Adipose tissue (tissue), 3 donors: ENCODE data around the gene SGIP1. TPM values are rescaled to one million over a fixed set of nuclear protein-coding genes. Genes with fewer than 3 reads are reported as not detected.
"Not testable (repeated sequence)": the region's sequence is repeated elsewhere in the genome, so short reads cannot be mapped to it uniquely, and the experiment has no call there.

Source experiments
- H3K27ac ChIP-seq: one replicate; pipeline ENCODE4 v1.5.1; 2013; ENCODE audit warnings: low read depth, low read length
- WGBS, 3 donors: extraction: QIAGEN DNeasy Blood & Tissue Kit; methylation state at CpG; one replicate each; pipeline ENCODE4 v1.1.7; 2013; 5-methylcytosine and 5-hydroxymethylcytosine counted together
- polyA plus RNA-seq, 3 donors: library from polyadenylated mRNA; stranded (reverse); fragments of 200-250 nt; gene quantifications; one replicate each; pipeline ENCODE4 v1.2.3, GENCODE V29; 2013
- donor health status: healthy with polysubstance abuse.
- donor health status: Bipolar disorder and iron deficiency.
- donor health status: healthy.

The SGIP1 gene
- polyA plus RNA-seq, 3 donors, result 0.24 to 2.5 (median 2.1) TPM

DNA sequence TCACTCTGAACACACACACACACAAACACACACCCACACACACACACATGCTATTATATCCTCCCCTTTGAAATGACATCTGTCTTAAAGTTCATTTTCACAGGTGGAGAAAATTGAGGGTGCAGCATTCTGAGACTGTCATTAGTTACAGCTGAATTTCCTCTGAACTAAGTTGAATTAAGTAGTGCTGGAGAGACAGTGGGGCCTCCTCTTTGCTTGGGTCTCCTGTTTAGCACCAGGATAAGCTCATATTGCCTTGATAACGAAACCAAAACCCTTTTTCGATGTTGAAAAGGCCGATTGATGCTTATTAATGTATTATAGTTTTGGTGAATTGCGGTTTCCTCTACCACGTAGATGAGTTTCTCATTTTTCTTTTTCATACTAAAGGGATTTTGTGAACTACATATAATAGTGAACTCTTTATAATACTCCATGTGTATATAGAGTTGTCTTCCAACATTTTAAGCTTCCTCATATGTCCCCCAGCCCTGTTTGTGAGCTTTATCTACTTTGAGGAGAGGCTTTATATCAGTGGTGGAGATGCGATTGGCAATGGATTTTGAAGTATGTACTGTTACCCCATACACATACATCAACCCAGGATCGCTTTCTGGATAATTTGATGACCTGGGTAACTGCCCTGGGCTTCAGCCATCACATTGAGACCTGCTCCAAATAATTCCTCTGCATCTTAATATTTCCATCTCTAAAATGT lies 235.7 kb downstream of the SGIP1 start:
- WGBS, 3 donors, result 78 to 92% (median 92%) methylated on average over 7 of the region's 7 CpGs
- no peak overlapping the region for H3K27ac ChIP-seq

GRCh38 chr1:66770240-66770639 lies 236.3 kb downstream of the SGIP1 start:
- H3K27ac ChIP-seq, result no peak overlapping the region
- 95 to 99% (median 95%) methylated on average over 2 of the region's 2 CpGs for WGBS, 3 donors

- H3K27ac ChIP-seq, result no peak overlapping the region
- 77 to 92% (median 92%) methylated on average over 4 of the region's 4 CpGs for WGBS, 3 donors
These were observed 236.7 kb downstream of the SGIP1 start for GRCh38 chr1:66770694-66771093.

DNA sequence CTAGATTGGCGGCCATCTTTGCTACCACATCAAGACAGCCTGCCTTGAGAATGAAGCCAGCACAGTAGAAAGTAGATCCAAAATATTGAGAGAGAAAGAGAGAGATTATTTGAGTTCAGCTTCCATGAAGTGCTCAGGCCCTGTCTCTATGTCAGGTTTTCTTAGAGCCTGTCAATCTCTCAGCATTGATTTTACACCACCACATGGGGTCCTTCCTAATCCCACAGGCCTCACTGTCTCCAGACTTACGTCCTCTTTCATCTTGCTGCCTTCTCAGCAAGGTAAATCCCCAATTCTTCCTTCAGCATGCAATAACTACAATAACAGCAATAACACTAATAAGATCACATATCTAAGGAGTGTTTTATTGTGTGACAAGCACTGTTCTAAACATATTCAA lies 239.3 kb downstream of the SGIP1 start:
- H3K27ac ChIP-seq, result no peak overlapping the region
- 90 to 98% (median 96%) methylated on average over 2 of the region's 2 CpGs for WGBS, 3 donors

DNA sequence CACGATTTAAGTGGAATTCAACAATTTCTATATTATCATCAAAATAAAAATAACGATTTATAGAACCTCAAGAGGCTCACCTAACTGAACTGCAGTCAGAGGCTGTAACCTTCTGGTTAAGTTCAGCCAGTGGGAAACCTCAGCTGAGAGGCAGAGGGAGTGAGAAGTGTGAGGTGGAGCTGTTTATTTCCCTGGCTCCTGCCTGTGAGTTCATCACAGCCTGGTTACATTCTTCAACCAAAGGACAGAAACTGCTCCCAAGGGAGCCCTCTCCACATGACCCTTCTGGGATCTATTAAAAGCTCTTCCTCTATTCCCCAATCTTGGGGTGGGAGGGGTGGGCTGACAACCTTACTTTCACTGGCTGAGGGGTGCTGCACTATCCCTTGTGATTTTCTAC lies 240.5 kb downstream of the SGIP1 start:
- no peak overlapping the region for H3K27ac ChIP-seq
- WGBS, 3 donors, result 56 to 82% (median 79%) methylated on average over 2 of the region's 2 CpGs

DNA sequence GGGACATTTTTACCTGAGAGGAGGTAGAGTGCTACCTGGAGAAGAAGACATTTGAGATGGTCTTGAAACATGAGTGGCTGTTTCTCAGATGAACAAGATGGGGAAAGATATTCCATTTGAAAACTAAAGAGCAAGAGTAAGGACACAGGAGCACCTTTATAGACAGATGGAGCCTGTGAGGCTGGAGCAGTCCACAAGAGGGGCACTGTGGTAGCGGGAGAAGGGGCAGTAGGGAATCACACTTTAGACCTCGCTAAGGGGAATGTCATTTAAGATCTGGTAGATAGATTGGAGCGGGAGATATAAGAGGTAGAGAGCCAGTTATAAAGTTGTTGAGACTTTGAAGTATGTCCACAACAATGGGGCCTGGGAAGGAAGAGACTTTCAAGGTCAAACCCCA lies 241.7 kb downstream of the SGIP1 start:
- H3K27ac ChIP-seq, result no peak overlapping the region
- 85 to 92% (median 90%) methylated on average over 3 of the region's 3 CpGs for WGBS, 3 donors

DNA sequence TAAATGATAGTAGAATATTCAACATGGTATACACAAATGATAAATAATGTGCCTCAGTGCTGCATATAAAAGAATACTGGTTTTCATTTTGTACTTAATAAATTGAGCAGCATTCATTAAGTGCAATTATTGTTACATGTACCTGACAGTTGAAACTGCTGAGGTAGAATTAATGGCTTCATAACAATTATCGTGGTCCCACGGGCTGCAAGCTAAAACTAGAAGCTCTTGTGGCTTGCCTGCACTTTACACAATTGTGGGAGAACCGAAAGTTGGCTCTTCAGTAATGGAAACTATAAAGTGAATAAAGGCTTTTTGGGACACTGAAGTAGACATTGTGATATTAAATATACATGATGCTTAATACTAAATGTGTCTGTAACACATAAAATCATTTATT lies 243.9 kb downstream of the SGIP1 start:
- H3K27ac ChIP-seq, result no peak overlapping the region
- 65 to 74% (median 69%) methylated on average over 3 of the region's 3 CpGs for WGBS, 3 donors

GRCh38 chr1:66778266-66778665 lies 244.3 kb downstream of the SGIP1 start:
- 64 to 74% (median 68%) methylated on average over 4 of the region's 4 CpGs for WGBS, 3 donors
- no peak overlapping the region for H3K27ac ChIP-seq

DNA sequence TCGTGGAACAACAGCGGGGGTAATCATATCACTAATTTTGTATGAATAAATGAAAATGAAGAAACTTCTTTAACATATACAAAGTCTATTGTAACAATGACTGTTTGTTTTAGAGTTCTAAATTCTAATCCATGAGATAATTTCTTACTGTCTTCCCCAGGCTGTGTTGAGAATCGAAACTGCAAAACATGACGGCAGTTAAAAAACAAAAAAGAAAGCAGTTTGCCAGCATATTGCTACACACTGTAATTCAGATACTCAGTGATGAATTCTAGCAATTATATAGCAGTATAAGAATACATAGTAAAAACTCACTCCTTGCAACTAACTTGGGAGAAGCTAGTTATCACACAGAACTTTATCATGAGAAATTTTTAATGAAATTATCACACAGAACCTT lies 245.0 kb downstream of the SGIP1 start:
- WGBS, 3 donors, result 77 to 82% (median 81%) methylated on average over 4 of the region's 4 CpGs
- no peak overlapping the region for H3K27ac ChIP-seq

GRCh38 chr1:66779475-66780078 lies 245.6 kb downstream of the SGIP1 start:
- 59 to 88% (median 78%) methylated on average over 2 of the region's 2 CpGs for WGBS, 3 donors
- no peak overlapping the region for H3K27ac ChIP-seq

GRCh38 chr1:66785800-66786199 lies 251.8 kb downstream of the SGIP1 start:
- WGBS, 3 donors, result 43 to 86% methylated on average over 1 of the region's 2 CpGs; no CpG with 5 or more reads in 1 of the 3 donors
- not testable (repeated sequence) for H3K27ac ChIP-seq

GRCh38 chr1:66787641-66788040 lies 253.7 kb downstream of the SGIP1 start:
- WGBS, 3 donors, result 85 to 90% (median 86%) methylated on average over 4 of the region's 4 CpGs
- no peak overlapping the region for H3K27ac ChIP-seq

DNA sequence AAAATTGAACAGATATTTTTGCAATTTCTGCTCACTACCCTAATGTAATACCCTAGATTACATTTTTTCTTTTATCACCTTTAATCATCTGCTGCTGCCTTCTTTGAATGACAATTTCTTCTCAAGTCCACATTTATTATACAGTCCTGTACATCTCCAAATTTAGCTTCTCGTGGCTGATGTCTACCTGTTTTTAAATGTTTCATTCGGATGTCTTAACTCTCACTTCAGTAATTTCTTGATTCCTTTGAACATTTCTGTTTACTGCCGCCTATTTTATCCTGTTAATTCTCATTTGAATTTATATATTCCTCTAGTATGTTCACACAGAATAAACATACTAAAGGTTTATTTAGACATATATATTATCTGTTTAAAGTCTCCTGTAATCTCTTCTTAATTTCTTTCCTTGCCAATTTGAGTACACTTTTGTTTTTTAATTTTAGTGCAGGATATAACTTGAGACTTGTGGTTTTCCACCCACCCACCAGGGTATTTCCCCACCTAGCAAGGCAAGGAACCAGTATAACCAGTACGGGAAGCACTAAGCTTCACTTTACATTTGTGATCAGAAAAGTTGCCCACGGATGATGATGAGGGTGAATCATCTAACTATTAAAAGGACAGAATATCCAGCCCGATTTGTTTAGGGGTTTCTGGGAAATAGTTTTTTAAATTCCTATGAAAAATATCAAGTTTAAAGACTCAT lies 254.4 kb downstream of the SGIP1 start:
- 62 to 67% (median 67%) methylated on average over 6 of the region's 6 CpGs for WGBS, 3 donors
- H3K27ac ChIP-seq, result no peak overlapping the region

DNA sequence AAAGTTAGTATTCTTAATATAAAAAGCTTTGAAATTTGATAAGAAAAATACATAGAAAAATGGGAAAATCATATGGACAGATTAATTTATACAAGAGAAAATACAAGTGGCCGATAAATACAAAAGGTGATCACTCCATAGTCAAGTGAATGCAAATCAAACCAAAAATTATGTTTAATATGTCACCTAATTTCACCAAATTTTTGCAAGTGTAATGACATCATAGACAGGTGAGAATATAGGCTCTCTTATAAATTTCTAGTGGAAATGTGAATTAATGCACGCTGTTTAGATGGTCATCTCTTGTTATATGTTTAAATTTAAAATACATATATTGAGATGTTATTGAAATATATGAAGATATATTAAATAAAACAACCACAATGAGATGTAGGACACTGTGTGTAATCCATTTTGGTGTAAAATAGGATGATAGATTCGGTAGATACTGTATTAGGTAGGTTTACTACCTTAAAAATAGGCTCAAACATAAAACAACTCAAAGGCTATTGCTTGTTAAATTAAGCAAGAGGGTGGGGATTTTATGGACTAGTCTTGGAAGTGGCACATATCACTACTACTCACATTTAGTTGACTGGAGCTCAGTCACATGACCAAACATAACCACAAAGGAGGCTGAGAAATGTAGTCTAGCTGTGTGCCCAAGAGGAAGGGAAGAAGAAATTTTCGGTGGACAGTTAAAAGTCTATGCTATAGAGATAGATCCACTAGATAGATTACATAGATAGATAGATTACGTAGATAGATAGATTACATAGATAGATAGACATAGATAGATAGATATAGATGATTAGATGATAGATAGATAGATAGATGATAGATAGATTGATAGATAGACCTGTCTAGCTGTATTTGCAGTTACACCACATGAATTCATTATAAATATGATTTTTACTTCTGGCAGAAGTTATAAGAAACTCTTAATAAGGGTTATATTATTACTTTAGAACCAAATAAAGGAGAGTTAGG lies 258.0 kb downstream of the SGIP1 start:
- no peak overlapping the region for H3K27ac ChIP-seq
- WGBS, 3 donors, result 88 to 91% (median 90%) methylated on average over 5 of the region's 5 CpGs

DNA sequence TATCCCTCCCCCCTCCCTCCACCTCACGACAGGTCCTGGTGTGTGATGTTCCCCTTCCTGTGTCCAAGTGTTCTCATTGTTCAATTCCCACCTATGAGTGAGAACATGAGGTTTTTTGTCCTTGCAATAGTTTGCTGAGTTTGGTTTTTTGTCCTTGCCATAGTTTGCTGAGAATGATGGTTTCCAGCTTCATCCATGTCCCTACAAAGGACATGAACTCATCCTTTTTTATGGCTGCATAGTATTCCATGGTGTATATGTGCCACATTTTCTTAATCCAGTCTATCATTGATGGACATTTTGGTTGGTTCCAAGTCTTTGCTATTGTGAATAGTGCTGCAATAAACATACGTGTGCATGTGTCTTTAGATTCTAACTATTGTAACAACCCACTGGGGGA lies 261.9 kb downstream of the SGIP1 start:
- H3K27ac ChIP-seq, result not testable (repeated sequence)
- WGBS, 3 donors, result 78 to 91% (median 85%) methylated on average over 2 of the region's 2 CpGs
